Uterus (tissue), 4 donors: ENCODE results near the gene DNAJC11. TPM values are rescaled to one million over a fixed set of nuclear protein-coding genes. Genes with fewer than 3 reads are reported as not detected.

ENCODE experiments used
- DNase-seq, 2 donors: peaks; one replicate each; pipeline ENCODE4 v3.0.0-alpha.2; 2019 to 2020
- H3K27ac ChIP-seq, 2 donors: fragments of 200-600 bp; sonication (generic); 1 replicate in 1 of 2; 2 replicates in 1 of 2; pipeline ENCODE4 v1.5.1; 2016 to 2018
- H3K27me3 ChIP-seq, 2 donors: fragments of 200-600 bp; sonication (generic); one replicate each; pipeline ENCODE4 v1.5.1; 2018 to 2019; ENCODE audit warnings: control low read depth in 1 of 2
- H3K36me3 ChIP-seq, 2 donors: fragments of 200-600 bp; sonication (generic); one replicate each; pipeline ENCODE4 v1.5.1; 2019; ENCODE audit warnings: control low read depth in 1 of 2
- H3K4me1 ChIP-seq, 2 donors: fragments of 200-600 bp; sonication (generic); one replicate each; pipeline ENCODE4 v1.5.1; 2018 to 2019; ENCODE audit warnings: control low read depth in 1 of 2
- H3K4me3 ChIP-seq, 2 donors: fragments of 200-600 bp; sonication (generic); 1 replicate in 1 of 2; 2 replicates in 1 of 2; pipeline ENCODE4 v1.5.1; 2018 to 2019; ENCODE audit warnings: mild to moderate bottlenecking in 1 of 2
- H3K9me3 ChIP-seq, 2 donors: fragments of 200-600 bp; sonication (generic); one replicate each; pipeline ENCODE4 v1.5.1; 2019; ENCODE audit warnings: control low read depth in 1 of 2
- POLR2A ChIP-seq, 2 donors: fragments of 450-650 bp; IDR thresholded peaks; one replicate each; pipeline ENCODE4 v1.6.1; 2016; ENCODE audit warnings: antibody characterized with exemption in 2 of 2, mild to moderate bottlenecking in 1 of 2, moderate library complexity in 1 of 2
- intact Hi-C: fragments of 100-400 bp; cut with DNase I; formaldehyde crosslinking; loops from one replicate; pipeline ENCODE4 v1.15.1; 2023; ENCODE audit warnings: low total_unique reads
- total RNA-seq, 4 donors: library from RNA; depleted of rRNA in 3 of 4; stranded (reverse); fragments of >200 nt in 3 of 4; gene quantifications; one replicate each; pipeline versions ENCODE4 v1.1.0 to v1.2.4, GENCODE V29; 2014 to 2023
- TF ChIP-seq, protein P1 (sequence below), 4 experiments: fragments of 200-600 bp in 2 of 4; fragments of 450-650 bp in 2 of 4; sonication (generic) in 2 of 4; IDR thresholded peaks; one replicate each; pipeline ENCODE4 v1.5.1; 2016 to 2019; ENCODE audit warnings: antibody characterized with exemption in 4 of 4, mild to moderate bottlenecking in 2 of 4, moderate library complexity in 1 of 4
- donor health status: DM: yes; HTN: yes; CAD: no.

Gene DNAJC11
- total RNA-seq, 4 donors from 2014 or later, result 11.5 to 47.2 (median 22.3) TPM

DNA sequence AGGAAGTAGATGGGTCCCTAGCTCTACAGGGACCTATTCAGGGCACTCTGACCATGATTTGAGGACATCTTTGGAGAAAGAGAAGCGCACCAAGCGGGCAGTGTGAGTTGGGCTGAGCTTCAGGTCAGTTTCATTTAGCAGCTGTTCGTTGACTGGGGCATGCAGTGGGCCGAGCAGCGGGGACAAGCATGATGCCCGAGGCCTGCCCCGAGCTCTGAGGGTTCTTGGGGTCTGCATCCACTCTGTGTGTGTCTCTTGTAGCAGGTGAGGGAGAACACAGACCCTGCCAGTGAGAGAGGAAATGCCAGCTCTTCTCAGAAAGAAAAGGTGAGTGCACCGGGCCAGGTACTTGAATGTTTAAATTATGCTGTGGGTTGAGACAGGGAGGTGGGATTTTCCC is 71.6 kb downstream of the DNAJC11 start:
- peaks cover 0 to 5% of the 10 kb centered on the region in 2 donors for H3K4me1 ChIP-seq
- H3K4me3 ChIP-seq, result no peak overlapping the region
- H3K9me3 ChIP-seq, result no peaks in the 10 kb centered on the region
- H3K27me3 ChIP-seq, result no peaks in the 10 kb centered on the region
- no peak overlapping the region for H3K27ac ChIP-seq
- no peak for TF ChIP-seq POLR2A (IDR thresholded peaks at IDR 0.05)
- TF ChIP-seq, protein P1, sequence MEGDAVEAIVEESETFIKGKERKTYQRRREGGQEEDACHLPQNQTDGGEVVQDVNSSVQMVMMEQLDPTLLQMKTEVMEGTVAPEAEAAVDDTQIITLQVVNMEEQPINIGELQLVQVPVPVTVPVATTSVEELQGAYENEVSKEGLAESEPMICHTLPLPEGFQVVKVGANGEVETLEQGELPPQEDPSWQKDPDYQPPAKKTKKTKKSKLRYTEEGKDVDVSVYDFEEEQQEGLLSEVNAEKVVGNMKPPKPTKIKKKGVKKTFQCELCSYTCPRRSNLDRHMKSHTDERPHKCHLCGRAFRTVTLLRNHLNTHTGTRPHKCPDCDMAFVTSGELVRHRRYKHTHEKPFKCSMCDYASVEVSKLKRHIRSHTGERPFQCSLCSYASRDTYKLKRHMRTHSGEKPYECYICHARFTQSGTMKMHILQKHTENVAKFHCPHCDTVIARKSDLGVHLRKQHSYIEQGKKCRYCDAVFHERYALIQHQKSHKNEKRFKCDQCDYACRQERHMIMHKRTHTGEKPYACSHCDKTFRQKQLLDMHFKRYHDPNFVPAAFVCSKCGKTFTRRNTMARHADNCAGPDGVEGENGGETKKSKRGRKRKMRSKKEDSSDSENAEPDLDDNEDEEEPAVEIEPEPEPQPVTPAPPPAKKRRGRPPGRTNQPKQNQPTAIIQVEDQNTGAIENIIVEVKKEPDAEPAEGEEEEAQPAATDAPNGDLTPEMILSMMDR (IDR thresholded peaks at IDR 0.05), result no peak
- intact Hi-C loops, result loop anchor here (10.0 kb wide), 1 partner anchor 75 kb away; the partner anchor contains the start of genes NOL9 and TAS1R1
- DNase-seq, result no peak
- H3K36me3 ChIP-seq, result no peaks in the 10 kb centered on the region

DNA sequence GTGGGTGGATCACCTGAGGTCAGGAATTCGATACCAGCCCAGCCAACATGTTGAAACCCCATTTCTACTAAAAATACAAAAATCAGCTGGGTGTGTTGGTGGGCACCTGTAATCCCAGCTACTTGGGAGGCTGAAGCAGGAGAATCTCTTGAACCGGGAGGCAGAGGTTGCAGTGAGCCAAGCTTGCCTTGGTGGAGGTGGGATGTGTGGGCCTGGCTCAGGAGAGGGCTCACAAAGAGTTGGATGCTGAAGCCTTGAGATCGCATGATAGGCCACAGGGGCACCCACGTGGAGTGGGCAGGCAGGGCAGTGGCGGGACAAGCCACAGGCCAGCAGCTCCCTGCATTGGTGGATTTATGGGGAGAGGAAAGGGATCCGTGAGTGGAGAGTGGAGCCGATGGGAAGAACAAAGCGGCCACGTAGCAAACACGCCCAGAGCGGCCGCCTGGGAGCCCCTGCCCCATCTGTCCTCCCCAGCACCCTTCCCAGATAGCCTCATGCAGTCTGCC is 72.6 kb downstream of the DNAJC11 start:
- H3K27ac ChIP-seq, result no peak overlapping the region
- TF ChIP-seq, protein P1 (IDR thresholded peaks at IDR 0.05), result no peak
- TF ChIP-seq POLR2A (IDR thresholded peaks at IDR 0.05), result no peak
- H3K27me3 ChIP-seq, result no peaks in the 10 kb centered on the region
- H3K9me3 ChIP-seq, result no peaks in the 10 kb centered on the region
- H3K4me3 ChIP-seq, result no peak overlapping the region
- H3K4me1 ChIP-seq, result peaks cover 0 to 5% of the 10 kb centered on the region in 2 donors
- no peaks in the 10 kb centered on the region for H3K36me3 ChIP-seq
- intact Hi-C loops, result no loop called here
- DNase-seq, result no peak

DNA sequence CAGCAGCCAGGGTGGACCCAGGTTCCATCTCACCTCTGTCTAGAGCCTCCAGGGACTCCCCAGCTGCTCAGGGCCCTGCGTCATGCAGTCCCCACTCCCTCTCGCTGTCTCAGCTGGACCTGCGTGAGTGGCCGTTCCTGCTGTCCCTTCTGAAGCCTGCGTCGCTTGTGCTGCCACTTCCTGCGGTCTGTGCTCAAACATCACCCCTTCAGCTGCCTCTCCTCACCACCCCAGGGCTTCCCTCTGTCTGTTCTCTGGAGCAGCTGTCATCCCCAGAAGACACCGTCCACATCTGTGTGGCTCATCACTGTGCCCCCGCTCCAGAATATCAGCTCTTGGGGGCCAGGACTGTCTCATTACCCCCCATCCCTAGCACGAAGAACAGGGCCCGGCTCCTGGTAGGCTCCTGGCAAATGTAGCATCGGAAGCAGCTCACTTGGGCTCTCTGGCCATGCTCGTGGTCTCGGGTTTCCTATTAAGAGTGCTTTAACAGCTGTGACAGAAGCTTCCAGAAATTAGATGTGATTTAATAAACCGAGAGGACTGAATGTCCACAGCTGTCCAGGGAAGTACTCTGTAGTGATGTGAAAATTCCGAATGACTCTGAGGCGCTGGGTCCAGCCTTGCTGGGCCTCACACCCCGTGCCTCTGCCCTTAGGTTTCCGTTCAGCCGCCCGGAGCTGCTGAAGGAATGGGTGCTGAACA is 73.6 kb downstream of the DNAJC11 start:
- no peak for TF ChIP-seq POLR2A (IDR thresholded peaks at IDR 0.05)
- TF ChIP-seq, protein P1 (IDR thresholded peaks at IDR 0.05), result no peak
- intact Hi-C loops, result no loop called here
- no peaks in the 10 kb centered on the region for H3K9me3 ChIP-seq
- H3K27ac ChIP-seq, result no peak overlapping the region
- H3K27me3 ChIP-seq, result no peaks in the 10 kb centered on the region
- DNase-seq, result no peak
- no peak overlapping the region for H3K4me3 ChIP-seq
- peaks cover 0 to 5% of the 10 kb centered on the region in 2 donors for H3K4me1 ChIP-seq
- no peaks in the 10 kb centered on the region for H3K36me3 ChIP-seq

DNA sequence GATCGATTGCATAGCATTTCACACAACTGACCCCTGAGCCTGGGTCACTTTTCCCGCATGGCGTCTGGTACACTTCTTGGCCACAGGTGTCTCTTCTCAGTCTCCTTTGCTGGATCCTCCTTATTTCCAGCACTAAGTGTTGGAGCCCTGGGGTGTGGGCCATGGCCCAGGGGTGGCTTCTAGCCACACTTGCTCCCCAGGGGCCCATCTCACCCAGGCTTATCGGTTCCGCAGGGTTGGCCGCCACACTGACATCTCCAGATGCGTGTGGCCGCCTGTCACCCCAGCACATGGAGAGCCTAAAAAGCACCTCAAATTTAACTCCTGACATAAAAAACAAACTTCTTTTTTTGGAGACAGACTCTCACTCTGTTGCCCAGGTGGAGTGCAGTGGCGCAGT is 74.6 kb downstream of the DNAJC11 start:
- intact Hi-C loops, result no loop called here
- no peaks in the 10 kb centered on the region for H3K36me3 ChIP-seq

More for the DNA sequence above, 74.6 kb downstream of the DNAJC11 start:
- H3K27ac ChIP-seq, result no peak overlapping the region
- no peak for TF ChIP-seq POLR2A (IDR thresholded peaks at IDR 0.05)
- TF ChIP-seq, protein P1 (IDR thresholded peaks at IDR 0.05), result no peak
- no peaks in the 10 kb centered on the region for H3K27me3 ChIP-seq
- DNase-seq, result no peak
- no peaks in the 10 kb centered on the region for H3K9me3 ChIP-seq
- no peak overlapping the region for H3K4me3 ChIP-seq
- peaks cover 0 to 5% of the 10 kb centered on the region in 2 donors for H3K4me1 ChIP-seq
